ENCODE measurements around the gene PDCL2. TPM values are rescaled to one million over a fixed set of nuclear protein-coding genes. Genes with fewer than 3 reads are reported as not detected.

The PDCL2 gene
- total and polyA plus RNA-seq, 9 donors = not detected

- no peaks in the 10 kb centered on the region for H3K27me3 ChIP-seq
- TF ChIP-seq EP300 (IDR thresholded peaks at IDR 0.05) (no peak), CTCF (IDR thresholded peaks at IDR 0.05) (no peak), POLR2A (IDR thresholded peaks at IDR 0.05) (no peak)
- no peaks in the 10 kb centered on the region for H3K36me3 ChIP-seq
- no peak overlapping the region for H3K27ac ChIP-seq
- intact Hi-C loops (cut with DNase I) = no loop called here
- no peaks in the 10 kb centered on the region for H3K4me1 ChIP-seq (ENCODE audit: insufficient read depth)
- no peaks in the 10 kb centered on the region for H3K9me3 ChIP-seq
- no peak overlapping the region for H3K4me3 ChIP-seq
- no peak for DNase-seq
These were observed 13.6 kb downstream of the PDCL2 start for GRCh38 chr4:55578341-55579010.

GRCh38 chr4:55575513-55575912, 16.5 kb downstream of the PDCL2 start:
- no peaks in the 10 kb centered on the region for H3K9me3 ChIP-seq
- TF ChIP-seq POLR2A (IDR thresholded peaks at IDR 0.05) (no peak), CTCF (IDR thresholded peaks at IDR 0.05) (no peak), EP300 (IDR thresholded peaks at IDR 0.05) (no peak)
- H3K27me3 ChIP-seq = no peaks in the 10 kb centered on the region
- no peaks in the 10 kb centered on the region for H3K4me1 ChIP-seq (ENCODE audit: insufficient read depth)
- no peak overlapping the region for H3K4me3 ChIP-seq
- no peak overlapping the region for H3K27ac ChIP-seq
- DNase-seq = no peak
- intact Hi-C loops (cut with DNase I) = no loop called here
- H3K36me3 ChIP-seq = no peaks in the 10 kb centered on the region
- WGBS, 3 donors = 71 to 85% (median 78%) methylated on average over 1 of the region's 1 CpG

GRCh38 chr4:55574252-55574651, 17.8 kb downstream of the PDCL2 start:
- Histone ChIP-seq H3K27ac (no peak overlapping the region), H3K9me3 (no peaks in the 10 kb centered on the region), H3K36me3 (no peaks in the 10 kb centered on the region), H3K4me3 (no peak overlapping the region), H3K4me1 (ENCODE audit: insufficient read depth) (no peaks in the 10 kb centered on the region), H3K27me3 (no peaks in the 10 kb centered on the region)
- no peak for DNase-seq
- intact Hi-C loops (cut with DNase I) = no loop called here
- TF ChIP-seq EP300 (IDR thresholded peaks at IDR 0.05) = no peak
- no peak for TF ChIP-seq POLR2A (IDR thresholded peaks at IDR 0.05)
- TF ChIP-seq CTCF (IDR thresholded peaks at IDR 0.05) = no peak
- WGBS, 3 donors = 53 to 79% (median 74%) methylated on average over 1 of the region's 1 CpG

- no peaks in the 10 kb centered on the region for H3K4me1 ChIP-seq (ENCODE audit: insufficient read depth)
- no peaks in the 10 kb centered on the region for H3K9me3 ChIP-seq
- no peak for DNase-seq
- H3K27me3 ChIP-seq = no peaks in the 10 kb centered on the region
- WGBS, 3 donors = 87 to 92% (median 90%) methylated on average over 3 of the region's 3 CpGs
- H3K27ac ChIP-seq = no peak overlapping the region
- H3K4me3 ChIP-seq = no peak overlapping the region
- H3K36me3 ChIP-seq = no peaks in the 10 kb centered on the region
- intact Hi-C loops (cut with DNase I) = no loop called here
- no peak for TF ChIP-seq CTCF (IDR thresholded peaks at IDR 0.05)
- no peak for TF ChIP-seq EP300 (IDR thresholded peaks at IDR 0.05)
- no peak for TF ChIP-seq POLR2A (IDR thresholded peaks at IDR 0.05)
These were observed 20.2 kb downstream of the PDCL2 start for GRCh38 chr4:55571806-55572205.
